ENCODE measurements around the gene GPR150. TPM values are rescaled to one million over a fixed set of nuclear protein-coding genes. Genes with fewer than 3 reads are reported as not detected.

The GPR150 gene
- total and polyA plus RNA-seq, 2 experiments from 2014 or later: 0.10 to 0.21 TPM

DNA sequence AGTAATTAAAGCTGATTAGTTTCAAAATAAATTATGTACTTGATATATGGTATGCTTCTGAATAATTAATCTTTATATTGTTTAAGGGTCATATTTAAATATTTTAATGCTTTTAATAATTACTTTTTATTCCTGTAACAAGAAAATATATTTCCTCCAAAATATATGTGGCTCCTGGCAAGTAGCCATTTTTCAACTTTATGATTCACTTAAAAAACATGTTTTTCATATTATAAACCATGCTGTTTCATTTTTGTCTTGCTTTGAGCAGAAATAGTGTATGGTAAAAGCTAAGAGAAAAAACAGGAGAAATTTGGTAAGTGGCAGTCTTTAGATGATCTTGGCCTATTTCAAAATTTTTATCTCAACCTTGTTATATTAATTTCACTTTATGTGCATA lies 48.3 kb downstream of the GPR150 start:
- ATAC-seq: no peak
- no peaks in the 10 kb centered on the region for H3K4me1 Mint-ChIP-seq
- Histone ChIP-seq H4K20me1 (replicated peaks; ENCODE audit: insufficient read depth) (no peaks in the 10 kb centered on the region), H3K9me2 (ENCODE audit: insufficient read depth) (no peaks in the 10 kb centered on the region), H3K4me3 (no peak overlapping the region), H3K27me3 (ENCODE audit: insufficient read depth) (no peaks in the 10 kb centered on the region), H3K4me1 (ENCODE audit: insufficient read depth) (no peaks in the 10 kb centered on the region), H3F3A (replicated peaks; ENCODE audit: low read depth) (no peaks in the 10 kb centered on the region), H2AFZ (no peak overlapping the region), H3K79me2 (replicated peaks; ENCODE audit: insufficient read depth) (no peaks in the 10 kb centered on the region), H3K36me3 (ENCODE audit: insufficient read depth) (no peaks in the 10 kb centered on the region), H3K4me2 (no peak overlapping the region), H3K27ac (ENCODE audit: low read depth) (no peak overlapping the region)
- DNase-seq (ENCODE audit: low spot score): no peak
- no peaks in the 10 kb centered on the region for H3K36me3 Mint-ChIP-seq (ENCODE audit: low read depth)
- no peaks in the 10 kb centered on the region; the same call in 2 of the 3 replicates for H3K9me3 Mint-ChIP-seq
- no peak overlapping the region for H3K4me3 Mint-ChIP-seq
- no peak overlapping the region for H3K27ac Mint-ChIP-seq
- no peaks in the 10 kb centered on the region for H3K27me3 Mint-ChIP-seq (ENCODE audit: insufficient read depth, low read depth, poor library complexity)
- TF ChIP-seq REST (IDR thresholded peaks at IDR 0.05; ENCODE audit: unreplicated experiment) (no peak), JUNB (IDR thresholded peaks at IDR 0.05; ENCODE audit: unreplicated experiment) (no peak), STAT1 (IDR thresholded peaks at IDR 0.05; ENCODE audit: unreplicated experiment) (no peak), EZH2phosphoT487 (IDR thresholded peaks at IDR 0.05; ENCODE audit: unreplicated experiment) (no peak), ETS1 (IDR thresholded peaks at IDR 0.05) (no peak), ZNF114 (CRISPR knock-in tag; IDR thresholded peaks at IDR 0.05) (no peak), EZH2 (IDR thresholded peaks at IDR 0.05; ENCODE audit: low read depth, unreplicated experiment) (no peak), NANOG (IDR thresholded peaks at IDR 0.05; ENCODE audit: borderline replicate concordance) (no peak), POLR2AphosphoS5 (IDR thresholded peaks at IDR 0.05; ENCODE audit: low read depth) (no peak)

- H3K9me2 ChIP-seq (ENCODE audit: insufficient read depth): no peaks in the 10 kb centered on the region
- no peaks in the 10 kb centered on the region for H3F3A ChIP-seq (replicated peaks; ENCODE audit: low read depth)
- Mint-ChIP-seq H3K27me3 (ENCODE audit: insufficient read depth, low read depth, poor library complexity) (no peaks in the 10 kb centered on the region), H3K4me1 (no peaks in the 10 kb centered on the region), H3K27ac (no peak overlapping the region), H3K4me3 (no peak overlapping the region), H3K36me3 (ENCODE audit: low read depth) (no peaks in the 10 kb centered on the region), H3K9me3 (no peaks in the 10 kb centered on the region; the same call in 2 of the 3 replicates)
- no peaks in the 10 kb centered on the region for H4K20me1 ChIP-seq (replicated peaks; ENCODE audit: insufficient read depth)
- H3K27ac ChIP-seq (ENCODE audit: low read depth): no peak overlapping the region
- DNase-seq (ENCODE audit: low spot score): no peak
- H3K27me3 ChIP-seq (ENCODE audit: insufficient read depth): no peaks in the 10 kb centered on the region
- H3K4me1 ChIP-seq (ENCODE audit: insufficient read depth): no peaks in the 10 kb centered on the region
- ATAC-seq: no peak
- no peaks in the 10 kb centered on the region for H3K79me2 ChIP-seq (replicated peaks; ENCODE audit: insufficient read depth)
- H2AFZ ChIP-seq: no peak overlapping the region
- H3K36me3 ChIP-seq (ENCODE audit: insufficient read depth): no peaks in the 10 kb centered on the region
- no peak overlapping the region for H3K4me2 ChIP-seq
- no peak overlapping the region for H3K4me3 ChIP-seq
- TF ChIP-seq CTCF (conservative IDR thresholded peaks at IDR 0.05; ENCODE audit: low read depth in 2 of 2) (no peak), CREB1 (CRISPR knock-in tag; IDR thresholded peaks at IDR 0.05; ENCODE audit: low read depth) (no peak), ZNF331 (CRISPR knock-in tag; IDR thresholded peaks at IDR 0.05; ENCODE audit: low read depth) (no peak), POLR2AphosphoS5 (IDR thresholded peaks at IDR 0.05; ENCODE audit: low read depth) (no peak), JUNB (IDR thresholded peaks at IDR 0.05; ENCODE audit: unreplicated experiment) (no peak), ETS1 (IDR thresholded peaks at IDR 0.05) (no peak), ZNF114 (CRISPR knock-in tag; IDR thresholded peaks at IDR 0.05) (no peak), EZH2 (IDR thresholded peaks at IDR 0.05; ENCODE audit: low read depth, unreplicated experiment) (no peak), NANOG (IDR thresholded peaks at IDR 0.05; ENCODE audit: borderline replicate concordance) (no peak), REST (IDR thresholded peaks at IDR 0.05; ENCODE audit: unreplicated experiment) (no peak), EZH2phosphoT487 (IDR thresholded peaks at IDR 0.05; ENCODE audit: unreplicated experiment) (no peak), STAT1 (IDR thresholded peaks at IDR 0.05; ENCODE audit: unreplicated experiment) (no peak)
Observed at GRCh38 chr5:95668728-95669127, 48.8 kb downstream of the GPR150 start.
